ENCODE measurements around the gene TTLL12.

Gene TTLL12

DNA sequence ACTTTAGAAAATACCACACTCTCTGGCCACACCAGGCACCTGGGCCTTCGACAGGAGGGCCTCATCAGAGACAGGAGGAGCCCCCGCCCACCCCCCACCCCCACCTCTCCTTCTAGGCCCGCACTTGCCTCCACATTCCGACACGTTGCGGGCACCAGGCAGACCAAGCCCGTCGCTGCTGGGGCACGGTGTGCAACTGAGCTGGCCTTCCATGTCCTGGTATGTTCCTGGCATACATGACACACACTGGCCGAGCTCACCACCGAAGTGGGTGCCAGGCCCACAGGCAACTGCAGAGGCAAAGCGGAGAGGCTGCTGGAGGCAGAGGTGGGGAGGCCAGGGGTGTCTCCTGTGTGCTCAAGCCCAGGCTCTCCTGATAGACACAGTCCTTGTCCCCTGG, 27.0 kb upstream of the TTLL12 start:
- DNase-seq (ENCODE audit: low spot score), result no peak

DNA sequence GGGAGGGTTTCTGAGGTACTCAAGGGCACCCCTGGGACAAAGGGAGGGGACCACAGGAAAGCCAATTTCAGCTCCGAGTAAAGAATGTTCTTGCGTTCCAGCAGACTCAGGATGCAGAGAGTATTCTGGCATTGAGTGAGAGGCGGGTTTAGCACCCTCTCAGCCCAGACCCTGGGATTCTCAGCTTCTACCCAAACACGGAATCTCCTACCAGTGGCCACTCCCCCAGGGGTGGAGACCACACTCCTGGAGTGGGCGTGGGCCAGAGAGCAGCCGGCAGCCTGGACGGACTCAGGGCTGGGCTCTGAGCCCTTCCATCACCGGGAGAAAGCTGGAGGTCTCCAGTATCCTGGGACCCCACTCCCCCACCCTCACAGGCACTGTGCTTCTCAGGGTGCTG, 26.1 kb upstream of the TTLL12 start:
- no peak for DNase-seq (ENCODE audit: low spot score)

DNA sequence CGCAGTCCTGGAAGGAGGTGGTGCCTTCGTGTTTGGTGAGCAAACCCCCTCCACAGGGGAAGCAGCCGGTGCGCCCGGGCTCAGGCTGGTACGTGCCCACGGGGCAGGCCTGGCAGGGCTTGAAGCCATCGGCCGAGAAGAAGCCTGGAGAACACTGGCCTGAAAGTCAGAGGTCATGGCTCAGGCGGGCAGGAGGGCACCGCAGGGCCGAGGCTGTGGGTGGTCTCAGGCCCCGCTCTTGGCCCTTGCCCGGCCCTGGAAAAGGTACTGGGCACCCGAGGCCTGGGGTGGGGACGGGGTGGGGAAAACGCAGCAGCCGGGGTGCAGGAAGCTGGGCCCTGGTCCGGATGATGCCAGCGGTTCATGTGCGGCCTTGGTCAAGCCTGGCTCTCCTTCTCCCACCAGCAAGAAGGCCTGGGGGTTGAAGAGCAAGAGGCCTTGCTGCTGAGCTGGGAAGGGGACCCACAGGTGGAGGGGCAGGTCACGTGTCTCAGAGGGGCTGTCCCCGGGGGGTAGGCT, 25.6 kb upstream of the TTLL12 start:
- DNase-seq (ENCODE audit: low spot score), result no peak

DNA sequence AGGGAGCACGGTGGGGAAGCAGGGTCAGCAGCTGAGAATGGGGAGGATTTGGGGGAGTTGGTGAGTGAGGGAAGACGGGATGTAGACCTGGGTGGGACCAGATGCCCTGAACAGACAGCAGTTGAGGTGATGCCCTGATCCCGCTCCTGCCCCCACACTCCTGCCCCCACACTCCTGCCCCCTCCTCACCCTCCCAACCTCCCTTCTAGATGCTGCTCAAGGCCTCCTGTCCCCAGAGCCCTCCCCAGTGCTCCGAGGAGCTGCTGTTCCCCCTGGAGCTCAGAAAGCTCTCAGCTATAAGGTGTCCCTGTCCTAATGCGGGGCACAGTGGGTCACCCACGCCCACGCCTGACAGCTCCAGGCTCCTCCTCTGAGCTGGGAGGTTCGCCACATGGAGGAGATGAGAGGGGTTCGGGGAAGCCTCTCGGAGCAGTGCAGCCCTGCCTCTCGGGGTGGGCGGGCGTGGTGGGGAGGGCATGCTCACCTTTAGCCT, 25.1 kb upstream of the TTLL12 start:
- no peak for DNase-seq (ENCODE audit: low spot score)

DNA sequence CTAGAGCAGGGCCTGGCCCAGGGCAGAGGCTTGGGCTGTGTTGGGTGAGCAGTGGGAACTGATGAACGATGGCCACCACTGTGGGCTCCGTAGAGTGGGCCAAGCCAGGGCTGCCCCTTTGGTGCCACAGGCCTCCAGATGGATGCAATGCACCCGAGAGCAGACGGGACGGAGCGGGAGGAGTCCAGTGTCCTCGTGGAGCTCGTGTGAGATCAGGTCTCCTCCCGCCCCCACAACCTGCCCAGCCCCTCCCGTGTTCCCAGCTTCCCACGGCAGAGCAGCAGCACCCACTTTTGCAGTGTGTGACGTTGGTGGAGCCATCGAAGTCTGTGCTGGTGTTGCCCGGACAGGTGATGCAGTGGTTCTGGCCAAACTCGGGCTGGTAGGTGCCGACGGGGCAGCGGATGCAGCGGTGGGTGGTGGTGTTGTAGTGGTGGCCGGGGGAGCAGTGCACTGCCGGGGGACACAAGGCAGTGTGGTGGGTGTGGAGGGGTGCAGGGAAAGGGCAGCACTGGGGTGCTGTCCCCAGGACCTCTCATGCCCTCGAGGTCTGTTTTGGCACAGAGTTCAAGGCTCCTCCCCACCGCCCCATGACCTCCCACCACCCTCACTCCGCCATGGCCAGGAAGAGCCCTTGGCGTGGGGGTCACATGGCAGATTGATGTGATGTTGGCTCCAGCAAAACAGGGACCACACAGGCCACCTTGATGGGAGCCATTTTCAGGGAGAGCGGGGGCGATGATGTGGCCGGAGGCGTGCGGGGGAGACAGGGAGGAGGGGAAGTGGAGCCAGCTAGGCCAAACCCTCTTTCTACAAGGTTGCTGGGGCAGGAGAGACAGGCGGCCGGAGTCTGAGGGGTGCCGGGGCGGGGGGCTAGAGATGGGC, 23.9 kb upstream of the TTLL12 start:
- no peak for DNase-seq (ENCODE audit: low spot score)

DNA sequence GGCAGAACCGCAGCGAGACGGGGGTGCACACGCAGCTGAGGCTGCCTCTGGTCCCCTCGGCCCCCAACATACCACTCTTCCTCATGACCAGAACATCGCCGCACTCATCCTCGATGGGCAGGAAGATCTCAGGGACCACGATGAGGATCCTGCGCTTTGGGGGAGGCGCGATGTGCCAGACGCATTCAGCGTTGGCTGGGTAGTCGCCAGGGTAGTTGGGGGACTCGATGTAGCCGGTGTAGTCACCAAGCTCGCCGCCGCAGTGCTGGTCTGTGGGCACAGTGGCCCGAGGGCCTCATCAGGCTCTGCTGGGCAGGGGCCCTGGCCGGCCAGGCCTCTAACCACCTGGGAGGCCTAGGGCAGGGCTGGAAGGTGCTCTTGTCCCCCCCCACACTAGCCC, 23.0 kb upstream of the TTLL12 start:
- no peak for DNase-seq (ENCODE audit: low spot score)

DNA sequence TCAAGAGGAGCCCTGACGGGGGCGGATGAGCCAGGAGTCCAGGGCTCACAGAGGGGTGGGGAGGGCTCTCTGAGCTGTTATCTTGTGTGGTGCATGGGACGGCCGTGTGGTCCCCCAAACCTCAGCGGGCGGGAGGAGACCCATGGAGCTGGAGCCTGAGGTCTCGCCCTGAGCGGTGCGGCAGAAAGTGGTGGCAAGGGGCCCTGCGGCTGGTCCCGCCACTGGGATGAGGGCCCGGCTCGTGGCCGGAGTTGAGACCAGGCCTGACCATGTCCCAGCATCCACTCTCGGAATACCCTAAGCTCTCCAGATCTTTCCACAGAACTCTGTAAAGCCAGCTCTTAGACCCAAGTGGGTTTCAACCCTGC, 22.6 kb upstream of the TTLL12 start:
- DNase-seq (ENCODE audit: low spot score), result no peak

DNA sequence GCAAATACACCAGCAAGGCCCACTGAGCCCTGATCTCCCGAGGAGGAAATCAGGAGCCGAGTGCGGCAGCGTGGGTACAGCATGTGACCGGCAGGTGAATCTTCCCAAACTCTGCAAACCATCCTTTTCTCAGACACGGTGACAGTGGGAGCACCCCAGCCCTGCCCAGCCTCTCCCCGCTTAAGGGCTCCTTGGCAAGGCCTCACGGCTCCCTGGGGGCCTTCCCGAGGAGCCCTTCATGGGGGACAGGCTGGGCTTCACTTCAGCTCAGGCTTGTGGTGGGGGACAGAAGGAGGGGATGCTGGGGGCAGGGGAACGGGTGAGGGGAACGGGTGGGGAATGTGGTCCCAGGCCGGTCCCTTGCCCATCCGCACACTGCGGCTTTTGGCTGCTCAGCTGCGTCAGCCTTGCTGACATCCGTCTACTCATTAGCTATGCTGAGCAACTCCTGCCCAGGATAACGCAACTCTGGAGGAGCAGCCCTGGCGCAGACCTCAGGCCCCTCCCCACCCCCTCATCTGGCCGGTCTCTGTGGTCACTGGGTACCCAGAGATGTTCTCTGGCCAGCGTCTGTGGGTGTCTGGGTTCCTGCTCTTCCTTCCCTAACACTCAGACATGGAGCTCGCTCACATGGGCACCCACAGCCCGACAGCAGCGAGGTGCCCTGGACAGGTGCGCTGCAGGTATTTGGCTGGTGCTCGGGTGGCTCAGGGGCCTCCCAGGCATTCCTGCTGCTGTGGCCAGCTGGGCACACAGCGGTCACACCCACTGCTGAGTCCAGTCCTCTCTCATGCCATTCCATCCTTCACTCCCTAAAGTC, 22.0 kb upstream of the TTLL12 start:
- DNase-seq (ENCODE audit: low spot score), result no peak

DNA sequence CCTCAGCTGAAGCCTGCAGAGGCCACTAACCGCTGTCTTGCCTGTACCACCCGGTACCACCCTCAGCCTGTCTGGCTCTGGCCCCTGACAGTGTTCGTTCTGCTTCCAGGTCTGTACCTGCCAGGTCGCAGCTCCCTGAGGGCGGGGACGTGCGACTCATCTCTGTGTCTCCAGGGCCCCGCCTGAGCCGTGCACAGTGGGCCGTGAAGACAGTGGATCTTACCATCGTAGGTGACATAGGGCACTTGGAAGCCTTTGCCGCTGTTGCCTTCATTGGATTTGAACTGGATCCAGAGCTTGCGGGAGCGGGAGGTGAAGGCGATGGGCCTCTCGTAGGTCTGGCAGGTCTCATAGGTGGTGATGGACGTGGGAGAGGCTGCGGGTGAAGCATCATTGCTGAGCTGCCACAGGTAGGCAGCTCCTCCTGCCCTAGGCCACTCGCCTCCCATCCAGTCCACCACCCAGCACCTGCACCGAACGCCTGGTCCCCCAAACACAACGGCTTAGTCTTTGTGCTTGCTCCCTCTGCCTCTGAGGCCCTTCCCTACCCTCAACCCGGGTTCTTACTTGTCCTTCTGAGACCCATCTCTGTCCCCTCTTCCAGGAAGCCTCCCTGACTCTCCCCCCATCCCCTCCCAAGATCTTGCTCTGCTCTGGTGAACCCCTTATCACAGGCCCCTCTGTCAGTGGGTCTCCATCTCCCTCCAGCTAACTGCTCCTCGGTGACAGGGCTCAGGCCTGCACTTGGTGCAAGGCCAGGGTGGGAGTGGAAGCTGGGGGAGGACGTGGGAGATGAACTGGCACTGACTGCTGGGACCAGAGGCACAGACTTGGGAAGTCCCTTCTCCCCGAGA, 21.1 kb upstream of the TTLL12 start:
- DNase-seq (ENCODE audit: low spot score), result no peak

DNA sequence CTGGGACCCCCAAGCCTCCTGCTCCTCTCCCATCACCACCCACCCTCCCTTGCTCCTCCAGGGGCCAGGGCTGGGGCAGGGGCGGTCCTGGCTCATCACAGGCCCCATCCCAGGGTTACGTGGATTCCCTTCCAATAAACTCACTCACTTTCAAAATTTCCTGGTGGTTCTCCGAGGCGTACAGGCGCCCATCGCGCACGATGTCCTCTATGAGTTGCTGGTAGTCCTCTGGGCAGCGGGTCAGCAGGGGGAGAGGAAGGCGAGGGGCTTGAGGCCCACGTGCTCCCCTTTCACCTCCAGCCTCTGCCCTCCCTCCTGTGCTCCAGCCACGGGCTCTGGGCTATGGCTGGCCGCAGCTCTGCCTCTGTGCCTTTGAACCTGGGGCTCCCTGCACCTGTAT, 20.5 kb upstream of the TTLL12 start:
- no peak for DNase-seq (ENCODE audit: low spot score)

DNA sequence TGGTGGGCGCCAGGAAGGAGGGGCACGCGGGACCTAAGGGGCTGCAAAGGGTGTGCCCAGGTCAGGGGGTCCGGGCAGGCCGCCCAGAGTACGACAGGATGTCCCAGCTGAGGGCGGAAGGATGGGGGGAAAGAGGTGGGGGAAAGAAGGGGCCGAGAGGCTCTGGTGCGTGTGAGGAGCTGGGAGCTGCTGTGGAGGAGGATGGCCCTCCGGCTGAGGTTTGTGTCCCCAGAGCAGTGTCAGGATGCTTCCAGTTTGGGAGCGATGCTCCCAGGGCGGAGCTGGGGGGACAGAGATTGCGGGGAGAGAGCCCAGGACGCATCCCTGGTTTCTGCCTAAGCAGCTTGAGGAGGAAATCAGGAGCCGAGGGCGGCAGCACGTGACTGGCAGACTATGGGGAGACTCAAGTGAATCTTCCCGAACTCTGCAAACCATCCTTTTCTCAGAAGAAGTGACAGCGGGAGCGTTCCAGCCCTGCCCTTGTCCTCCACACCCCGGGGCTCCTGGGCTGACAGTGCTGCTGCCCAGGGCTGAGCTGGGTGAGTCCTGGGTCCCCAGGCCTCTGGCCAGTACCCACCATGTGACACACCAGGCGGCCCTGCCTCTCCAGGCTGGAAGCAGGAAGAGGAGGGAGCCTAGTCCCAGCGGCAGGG, 19.7 kb upstream of the TTLL12 start:
- no peak for DNase-seq (ENCODE audit: low spot score)

DNA sequence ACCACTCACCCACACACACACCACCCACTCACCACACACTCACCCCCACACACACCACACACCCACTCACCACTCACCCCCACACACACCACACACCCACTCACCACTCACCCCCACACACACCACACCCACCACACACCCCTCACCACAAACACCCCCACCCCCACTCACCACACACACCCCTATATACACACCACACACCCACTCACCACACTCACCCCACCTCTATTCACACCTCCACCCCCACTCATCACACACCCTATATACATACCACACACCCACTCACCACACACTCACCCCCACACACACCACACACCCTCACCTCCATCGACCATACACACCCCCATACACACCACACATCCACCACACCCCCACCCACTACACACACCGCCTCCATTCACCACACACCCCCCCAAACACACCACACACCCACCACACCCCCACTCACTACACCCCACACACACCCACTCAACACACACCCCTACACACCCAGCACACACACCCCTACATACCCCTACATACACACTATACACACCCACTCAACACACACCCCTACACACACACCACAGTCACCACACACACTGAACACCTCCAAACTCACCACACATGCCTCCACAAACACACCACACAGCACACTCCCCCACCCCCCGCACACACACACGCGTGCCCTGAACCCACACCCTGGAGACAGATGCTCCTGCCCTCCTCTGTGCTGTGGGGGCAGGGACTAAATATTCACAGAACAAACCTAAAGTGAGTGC, 19.0 kb upstream of the TTLL12 start:
- no peak for DNase-seq (ENCODE audit: low spot score)

DNA sequence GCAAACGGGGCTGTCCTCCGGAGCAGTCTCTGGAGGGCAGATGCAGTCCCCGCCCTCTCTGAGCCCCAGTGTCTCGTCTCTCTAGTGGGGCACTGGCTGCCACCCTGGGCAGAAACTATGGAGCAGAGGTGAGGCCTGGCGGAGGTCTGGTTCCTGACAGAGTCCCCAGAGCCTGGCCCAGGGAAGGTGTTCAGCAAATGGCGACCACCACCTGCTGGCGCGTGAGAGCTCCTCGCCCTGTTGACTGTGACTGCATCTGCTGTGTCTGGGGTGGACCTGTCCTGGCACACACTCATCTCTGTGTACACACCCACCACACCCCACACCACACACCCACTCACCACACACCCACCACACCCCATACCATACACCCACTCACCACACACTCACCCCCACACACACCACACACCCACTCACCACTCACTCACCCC, 18.3 kb upstream of the TTLL12 start:
- no peak for DNase-seq (ENCODE audit: low spot score)

DNA sequence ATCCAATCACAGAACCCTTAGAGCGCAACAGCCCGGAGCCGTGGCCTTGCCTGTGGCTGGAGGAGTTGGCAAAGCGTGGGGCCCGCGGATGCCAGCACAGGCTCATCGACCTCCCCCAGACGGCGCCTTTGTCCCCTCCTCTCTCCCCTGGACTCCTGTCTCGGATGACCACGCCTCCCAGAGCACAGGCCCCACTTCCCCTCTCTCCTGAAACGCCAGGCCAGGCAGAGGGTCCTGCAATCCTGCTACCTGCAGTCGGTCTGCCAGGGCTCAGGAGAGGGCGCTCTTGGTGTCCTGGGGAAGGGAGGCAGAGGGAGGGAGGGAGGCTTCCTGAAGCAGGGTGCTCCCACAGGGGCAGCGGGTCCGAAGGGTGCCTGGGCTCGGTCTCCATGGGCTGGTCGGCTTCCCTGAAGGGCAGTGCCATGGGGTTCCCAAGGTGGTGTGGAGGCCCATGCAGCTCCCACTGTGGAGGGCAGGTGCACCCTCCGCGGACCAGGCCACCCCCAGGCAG, 16.6 kb upstream of the TTLL12 start:
- DNase-seq (ENCODE audit: low spot score), result no peak

DNA sequence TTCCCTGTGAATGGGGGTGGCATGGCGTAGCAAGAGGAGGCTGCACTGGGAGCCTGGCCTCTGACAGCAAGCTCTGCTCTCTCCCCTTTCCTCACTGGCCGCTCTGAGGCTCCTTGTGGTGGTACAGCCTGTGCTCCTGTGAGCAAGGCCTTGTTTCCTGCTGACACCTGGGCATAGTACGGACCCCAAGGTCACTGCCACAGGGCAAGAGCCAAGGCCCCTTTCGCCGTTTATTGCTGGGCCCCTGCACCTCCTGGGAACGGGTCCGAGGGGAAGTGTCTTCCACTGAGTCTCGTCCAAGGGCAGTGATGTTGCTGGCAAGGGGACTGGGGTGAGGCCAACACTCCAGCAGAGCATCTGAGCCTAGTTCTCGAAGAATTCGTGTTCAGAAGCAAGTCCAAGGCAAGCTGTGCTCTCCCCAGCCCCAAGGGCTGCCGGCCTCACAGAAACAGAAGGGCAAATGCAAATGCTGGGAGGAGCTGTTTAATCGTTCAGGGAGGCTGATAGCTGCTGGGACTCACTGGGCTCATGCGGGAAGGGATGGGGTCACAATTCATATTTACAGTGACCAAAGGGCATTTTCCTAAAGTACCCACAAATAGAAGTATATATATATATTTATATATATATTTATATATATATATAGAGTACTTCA, 15.9 kb upstream of the TTLL12 start:
- DNase-seq (ENCODE audit: low spot score), result no peak

DNA sequence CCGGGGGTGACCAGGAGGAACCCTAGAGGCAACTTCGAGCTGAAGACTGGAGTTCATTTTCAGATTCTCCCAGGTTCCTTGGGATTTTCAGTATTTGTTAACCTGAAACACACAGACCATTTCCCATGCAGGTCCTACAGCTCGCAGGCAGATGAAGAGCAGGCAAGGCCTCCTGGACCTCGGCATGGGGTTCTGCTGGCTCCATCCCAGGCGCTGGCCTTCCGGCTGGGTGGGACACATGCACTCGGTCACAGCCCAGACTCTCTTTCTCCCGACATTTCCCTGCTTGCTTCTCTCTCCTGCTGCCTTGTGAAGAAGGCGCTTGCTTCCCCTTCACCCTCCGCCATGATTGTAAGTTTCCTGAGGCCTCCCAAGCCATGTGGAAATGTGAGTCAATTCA, 15.4 kb upstream of the TTLL12 start:
- DNase-seq (ENCODE audit: low spot score), result no peak

DNA sequence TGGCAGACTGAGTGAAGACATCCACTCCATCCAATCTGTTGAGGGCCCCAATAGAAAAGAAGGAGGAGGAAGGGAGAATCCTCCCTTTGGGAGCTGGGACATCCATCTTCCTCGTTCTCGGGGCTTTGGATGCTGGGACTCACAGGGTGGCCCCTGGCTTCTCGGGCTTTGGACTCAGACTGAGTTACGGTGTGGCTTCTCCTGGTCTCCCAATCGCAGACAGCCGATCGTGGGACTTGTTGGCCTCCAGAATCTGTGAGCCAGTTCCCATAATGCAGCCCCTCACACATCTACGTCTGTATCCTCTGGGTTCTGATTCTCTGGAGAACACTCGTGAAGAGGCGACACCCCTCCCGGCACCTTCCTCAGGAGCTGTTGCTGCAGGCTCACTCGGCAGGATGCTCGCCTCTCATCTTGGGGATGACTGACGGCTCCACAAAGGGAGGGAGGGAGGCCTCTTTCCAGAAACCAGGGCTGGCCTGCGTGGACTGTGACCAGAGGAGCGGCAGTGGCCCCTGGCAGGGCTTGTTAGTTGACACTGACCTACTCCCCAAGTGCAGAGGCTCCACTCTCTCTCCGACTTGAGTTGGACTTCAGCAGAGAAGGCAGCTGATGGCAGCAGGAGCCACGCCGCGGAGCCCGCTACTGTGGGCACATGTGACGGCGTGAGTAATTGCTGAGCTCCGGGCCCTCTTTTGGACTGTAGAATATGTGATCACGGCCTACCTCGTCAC, 14.7 kb upstream of the TTLL12 start:
- DNase-seq (ENCODE audit: low spot score), result no peak

DNA sequence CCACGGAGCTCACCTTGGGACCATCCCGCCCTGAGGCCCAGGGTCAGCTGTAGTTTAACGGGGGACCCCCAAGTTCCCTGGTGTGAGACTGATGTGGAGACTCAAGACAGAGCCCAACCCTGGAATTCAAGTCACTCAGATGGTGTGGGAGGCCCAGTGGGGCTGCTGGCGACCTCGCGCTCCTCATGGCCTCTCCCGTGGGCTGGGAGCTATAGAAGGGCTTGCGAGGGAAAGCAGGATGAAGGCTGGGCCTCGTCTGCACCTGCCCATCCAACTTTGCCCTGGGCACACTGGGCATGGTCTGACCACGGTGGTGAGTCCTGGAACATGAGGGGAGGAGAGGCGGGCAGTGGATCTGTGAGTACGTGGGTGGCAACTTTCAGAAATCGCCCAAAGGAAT, 13.6 kb upstream of the TTLL12 start:
- no peak for DNase-seq (ENCODE audit: low spot score)

DNA sequence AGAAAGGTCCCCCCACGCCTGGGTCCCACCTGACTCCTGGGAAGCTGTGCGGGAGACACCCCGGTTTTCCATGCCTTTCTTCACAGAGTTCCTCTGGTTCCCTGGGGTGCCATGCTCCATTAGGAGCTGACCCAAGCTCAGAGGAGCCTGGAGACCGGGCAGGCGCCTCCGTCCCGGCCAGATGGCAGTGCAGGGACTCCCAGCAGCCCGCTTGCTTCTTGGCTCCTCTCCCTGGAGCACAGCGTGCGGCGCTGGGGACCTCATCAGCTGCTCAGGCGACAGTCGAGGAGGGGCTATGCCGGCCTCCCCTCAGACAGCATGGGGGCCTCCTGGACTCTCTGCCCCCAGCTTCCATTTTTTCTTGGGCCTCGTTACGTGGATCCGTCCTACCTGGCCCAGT, 13.1 kb upstream of the TTLL12 start:
- DNase-seq (ENCODE audit: low spot score), result no peak
